HCT116 (cell line): ENCODE results near the gene SSBP1. TPM values are rescaled to one million over a fixed set of nuclear protein-coding genes. Genes with fewer than 3 reads are reported as not detected.

Experiments used
- ATAC-seq: fragments of 200-7000 bp; cut with Tn5 transposase; 2 replicates; pipeline ENCODE4 v1.9.1; 2020; ENCODE audit warnings: mild to moderate bottlenecking, moderate library complexity
- BruUV-seq: library from RNA; stranded (reverse); fragments of 400-500 nt; replicated peaks from 2 replicates; lab custom pipeline; 2021; lab: Mats Ljungman, UMichigan
- CTCF ChIA-PET: fragments of 300-600 bp; sonication (Branson Sonifier 250); formaldehyde crosslinking; loops from one replicate; lab custom pipeline; 2021; ENCODE audit warnings: antibody characterized with exemption; lab: Charles Lee
- POLR2A ChIA-PET: fragments of 300-600, 350-600 bp; sonication (Branson Sonifier 250); formaldehyde crosslinking; loops from one replicate; lab custom pipeline; 2021; ENCODE audit warnings: antibody characterized with exemption; lab: Charles Lee
- RAD21 ChIA-PET, 2 experiments: fragments of 300-600 bp; sonication (Branson Sonifier 250); formaldehyde crosslinking; loops; one replicate each; lab custom pipeline; 2023; ENCODE audit warnings: low total read pairs in 2 of 2; ENCODE audit not compliant: uncharacterized antibody in 2 of 2, unreplicated experiment in 2 of 2, low non-redundant PET in 1 of 2; lab: Charles Lee
- DNase-seq: peaks from one replicate; pipeline ENCODE4 v3.0.0-alpha.2; 2010; ENCODE audit warnings: low read depth, low spot score
- H2AFZ ChIP-seq: fragments of 200-600 bp; shearing (Covaris generic), sonication (generic); 2 replicates; pipeline ENCODE4 v1.6.1; 2017; ENCODE audit warnings: low read depth, mixed run types, mixed read lengths, antibody characterized with exemption, low read length; ENCODE audit not compliant: poor library complexity, severe bottlenecking
- H3K27ac ChIP-seq: 2 replicates; pipeline ENCODE4 v1.5.1; 2012; ENCODE audit warnings: low read depth, low read length
- H3K27me3 ChIP-seq: fragments of 200-600 bp; sonication (generic); 2 replicates; pipeline ENCODE4 v1.6.1; 2016; ENCODE audit warnings: mixed run types, low read length, mixed read lengths; ENCODE audit not compliant: insufficient read depth
- H3K36me3 ChIP-seq, 2 experiments: fragments of 200-500 bp in 1 of 2; fragments of 200-600 bp in 1 of 2; sonication (Bioruptor generic) in 1 of 2; sonication (generic) in 1 of 2; 2 replicates each; pipeline versions ENCODE4 v1.5.1 to v1.6.1; 2014 to 2016; ENCODE audit warnings: low read length in 2 of 2, inconsistent platforms in 1 of 2, mixed read lengths in 1 of 2, mixed run types in 1 of 2; ENCODE audit not compliant: insufficient read depth in 2 of 2, control insufficient read depth in 1 of 2
- H3K4me1 ChIP-seq, 2 experiments: fragments of 200-600 bp in 1 of 2; sonication (generic) in 1 of 2; 2 replicates each; pipeline versions ENCODE4 v1.5.1 to v1.6.1; 2012 to 2017; ENCODE audit warnings: low read length in 2 of 2, inconsistent platforms in 1 of 2, mild to moderate bottlenecking in 1 of 2, mixed read lengths in 1 of 2, mixed run types in 1 of 2, moderate library complexity in 1 of 2; ENCODE audit not compliant: insufficient read depth in 2 of 2, control insufficient read depth in 1 of 2
- H3K4me2 ChIP-seq: fragments of 200-600 bp; sonication (generic); 2 replicates; pipeline ENCODE4 v1.6.1; 2017; ENCODE audit warnings: mixed run types, low read length, mixed read lengths
- H3K4me3 ChIP-seq, 2 experiments: fragments of 200-600 bp in 1 of 2; sonication (generic) in 1 of 2; replicated peaks in 1 of 2; 2 replicates each; pipeline ENCODE4 v1.5.1; 2011 to 2016; ENCODE audit warnings: low read length in 2 of 2, control low read depth in 1 of 2, low read depth in 1 of 2, mild to moderate bottlenecking in 1 of 2, mixed read lengths in 1 of 2, mixed run types in 1 of 2
- H3K79me2 ChIP-seq: fragments of 200-600 bp; sonication (generic); 2 replicates; pipeline ENCODE4 v1.6.1; 2017; ENCODE audit warnings: mild to moderate bottlenecking, mixed run types, low read length, moderate library complexity, mixed read lengths; ENCODE audit not compliant: insufficient read depth
- H3K9ac ChIP-seq: fragments of 200-600 bp; sonication (generic); 2 replicates; pipeline ENCODE4 v1.6.1; 2016; ENCODE audit warnings: low read length, mixed read lengths
- H3K9me2 ChIP-seq: fragments of 200-600 bp; sonication (generic), shearing (Covaris generic); 2 replicates; pipeline ENCODE4 v1.6.1; 2017; ENCODE audit warnings: mixed run types, mild to moderate bottlenecking, moderate library complexity; ENCODE audit not compliant: insufficient read depth
- H3K9me3 ChIP-seq, 2 experiments: fragments of 200-500 bp in 1 of 2; fragments of 200-600 bp in 1 of 2; sonication (Bioruptor generic) in 1 of 2; sonication (generic) in 1 of 2; 2 replicates each; pipeline ENCODE4 v1.6.1; 2014 to 2017; ENCODE audit warnings: low read length in 2 of 2, mixed read lengths in 2 of 2, inconsistent platforms in 1 of 2, low read depth in 1 of 2, mild to moderate bottlenecking in 1 of 2, mixed run types in 1 of 2, moderate library complexity in 1 of 2; ENCODE audit not compliant: control insufficient read depth in 1 of 2, insufficient read depth in 1 of 2
- H4K20me1 ChIP-seq: fragments of 200-600 bp; sonication (generic), shearing (Covaris generic); 2 replicates; pipeline ENCODE4 v1.6.1; 2017; ENCODE audit warnings: mixed run types, mild to moderate bottlenecking, moderate library complexity; ENCODE audit not compliant: insufficient read depth
- CBX3 ChIP-seq: IDR thresholded peaks from 2 replicates; pipeline ENCODE4 v1.6.1; 2012; ENCODE audit warnings: low read depth
- CEBPB ChIP-seq: IDR thresholded peaks from 2 replicates; pipeline ENCODE4 v1.6.1; 2012; ENCODE audit warnings: low read depth
- EGR1 ChIP-seq: IDR thresholded peaks from 2 replicates; pipeline ENCODE4 v1.6.1; 2012; ENCODE audit warnings: low read depth
- EZH2 ChIP-seq: fragments of 200-600 bp; sonication (generic); IDR thresholded peaks from 2 replicates; pipeline ENCODE4 v1.6.1; 2017; ENCODE audit warnings: antibody characterized with exemption, mixed run types
- EZH2phosphoT487 ChIP-seq: fragments of 200-600 bp; IDR thresholded peaks from 2 replicates; pipeline ENCODE4 v1.6.1; 2018; ENCODE audit warnings: antibody characterized with exemption, borderline replicate concordance
- FOSL1 ChIP-seq: IDR thresholded peaks from 2 replicates; pipeline ENCODE4 v1.6.1; 2012; ENCODE audit warnings: low read depth
- JUND ChIP-seq: IDR thresholded peaks from 2 replicates; pipeline ENCODE4 v1.6.1; 2012
- POLR2A ChIP-seq: IDR thresholded peaks from 2 replicates; pipeline ENCODE4 v1.7.0; 2011; ENCODE audit warnings: borderline replicate concordance; ENCODE audit not compliant: insufficient read depth, insufficient read length; ENCODE audit errors: extremely low read depth
- RAD21 ChIP-seq: IDR thresholded peaks from 2 replicates; pipeline ENCODE4 v1.6.1; 2012; ENCODE audit warnings: low read depth, mild to moderate bottlenecking
- SIN3A ChIP-seq: IDR thresholded peaks from 2 replicates; pipeline ENCODE4 v1.6.1; 2012; ENCODE audit warnings: low read depth
- SP1 ChIP-seq: IDR thresholded peaks from 2 replicates; pipeline ENCODE4 v1.6.1; 2012; ENCODE audit warnings: low read depth
- SRF ChIP-seq: IDR thresholded peaks from 2 replicates; pipeline ENCODE4 v1.6.1; 2012; ENCODE audit warnings: low read depth
- TCF7L2 ChIP-seq: IDR thresholded peaks from 2 replicates; pipeline ENCODE4 v1.7.0; 2011; ENCODE audit warnings: borderline replicate concordance, inconsistent platforms; ENCODE audit not compliant: insufficient read depth, insufficient read length; ENCODE audit errors: extremely low read depth
- YY1 ChIP-seq: IDR thresholded peaks from 2 replicates; pipeline ENCODE4 v1.6.1; 2011; ENCODE audit warnings: low read length, low read depth, moderate library complexity, mild to moderate bottlenecking; ENCODE audit not compliant: insufficient replicate concordance; ENCODE audit errors: extremely low read depth
- ZFX ChIP-seq: fragments of 450-650 bp; IDR thresholded peaks from 2 replicates; pipeline ENCODE4 v1.6.1; 2017
- ZNF274 ChIP-seq: fragments of 200-500 bp; sonication (Bioruptor generic); IDR thresholded peaks from 2 replicates; pipeline ENCODE4 v1.6.1; 2014; ENCODE audit warnings: mild to moderate bottlenecking, low read depth, low read length, inconsistent platforms
- intact Hi-C: fragments of 100-400 bp; cut with micrococcal nuclease; formaldehyde crosslinking; loops from 2 replicates; pipeline ENCODE4 v1.10.0; 2022
- total RNA-seq: library from RNA; stranded (reverse); gene quantifications from one replicate; pipeline ENCODE4 v1.2.1, GENCODE V29; 2021; ENCODE audit not compliant: unreplicated experiment
- TF ChIP-seq, protein P1 (sequence below), 3 experiments: fragments of 200-600 bp in 1 of 3; sonication (generic) in 1 of 3; IDR thresholded peaks in 2 of 3; conservative IDR thresholded peaks in 1 of 3; 2 replicates each; pipeline ENCODE4 v1.5.1; 2012 to 2017; ENCODE audit warnings: low read depth in 2 of 3, low read length in 2 of 3, antibody characterized with exemption in 1 of 3, borderline replicate concordance in 1 of 3, control low read depth in 1 of 3, mild to moderate bottlenecking in 1 of 3, mixed read lengths in 1 of 3, mixed run types in 1 of 3, moderate library complexity in 1 of 3; ENCODE audit not compliant: insufficient read depth in 1 of 3
- TF ChIP-seq, protein P2 (sequence below): IDR thresholded peaks from 2 replicates; pipeline ENCODE4 v1.6.1; 2012

The SSBP1 gene
- total RNA-seq, 1 experiment from 2014 or later: 171 TPM

DNA sequence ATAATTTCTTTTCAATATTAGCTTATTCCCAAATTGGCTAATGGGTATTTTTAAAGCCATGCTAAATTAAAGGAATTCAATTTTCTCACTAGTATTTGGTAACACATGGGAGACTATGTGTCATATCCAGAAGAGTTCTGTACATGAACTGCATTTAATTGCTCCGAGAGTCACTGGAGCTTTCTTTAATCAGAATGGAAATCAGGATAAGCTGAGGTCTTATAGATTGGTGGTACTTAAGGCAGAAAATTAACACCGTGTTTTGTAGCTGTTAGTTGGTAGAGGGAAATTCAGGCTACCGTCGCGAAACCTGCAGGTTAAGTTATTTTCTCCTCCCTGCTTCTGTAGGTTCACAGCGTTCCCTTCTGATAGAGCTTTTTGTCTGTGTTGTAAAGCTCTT is 29.8 kb upstream of the SSBP1 start, which contains the start of gene WEE2 (continued):
- TF ChIP-seq, protein P1, sequence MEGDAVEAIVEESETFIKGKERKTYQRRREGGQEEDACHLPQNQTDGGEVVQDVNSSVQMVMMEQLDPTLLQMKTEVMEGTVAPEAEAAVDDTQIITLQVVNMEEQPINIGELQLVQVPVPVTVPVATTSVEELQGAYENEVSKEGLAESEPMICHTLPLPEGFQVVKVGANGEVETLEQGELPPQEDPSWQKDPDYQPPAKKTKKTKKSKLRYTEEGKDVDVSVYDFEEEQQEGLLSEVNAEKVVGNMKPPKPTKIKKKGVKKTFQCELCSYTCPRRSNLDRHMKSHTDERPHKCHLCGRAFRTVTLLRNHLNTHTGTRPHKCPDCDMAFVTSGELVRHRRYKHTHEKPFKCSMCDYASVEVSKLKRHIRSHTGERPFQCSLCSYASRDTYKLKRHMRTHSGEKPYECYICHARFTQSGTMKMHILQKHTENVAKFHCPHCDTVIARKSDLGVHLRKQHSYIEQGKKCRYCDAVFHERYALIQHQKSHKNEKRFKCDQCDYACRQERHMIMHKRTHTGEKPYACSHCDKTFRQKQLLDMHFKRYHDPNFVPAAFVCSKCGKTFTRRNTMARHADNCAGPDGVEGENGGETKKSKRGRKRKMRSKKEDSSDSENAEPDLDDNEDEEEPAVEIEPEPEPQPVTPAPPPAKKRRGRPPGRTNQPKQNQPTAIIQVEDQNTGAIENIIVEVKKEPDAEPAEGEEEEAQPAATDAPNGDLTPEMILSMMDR (IDR thresholded peaks at IDR 0.05 in 2 of 3, conservative IDR thresholded peaks at IDR 0.05 in 1 of 3; ENCODE audit: borderline replicate concordance in 1 of 3, insufficient read depth in 1 of 3, low read depth in 2 of 3, low read length in 2 of 3): no peak
- TF ChIP-seq CBX3 (no peak), ZFX (no peak), YY1 (no peak), EZH2 (no peak), FOSL1 (no peak), SIN3A (no peak), JUND (no peak), CEBPB (no peak)

GRCh38 chr7:141709318-141709717 is 28.8 kb upstream of the SSBP1 start:
- H2AFZ ChIP-seq: no peak overlapping the region
- intact Hi-C loops: no loop called here
- no peak overlapping the region for H3K9ac ChIP-seq
- no peak overlapping the region for H3K27ac ChIP-seq
- no peaks in the 10 kb centered on the region for H3K79me2 ChIP-seq
- DNase-seq: no peak
- no peaks in the 10 kb centered on the region for H3K9me2 ChIP-seq
- ATAC-seq: no peak
- peaks cover 9% of the 10 kb centered on the region; the same call in 1 of the 2 replicates for H3K27me3 ChIP-seq
- H3K4me3 ChIP-seq: no peak overlapping the region
- RAD21 ChIA-PET: no interaction called here
- TF ChIP-seq TCF7L2 (no peak), ZFX (no peak), CEBPB (no peak), POLR2A (no peak), SRF (no peak), JUND (no peak), SP1 (no peak), EGR1 (no peak), ZNF274 (no peak), CBX3 (no peak), YY1 (no peak), RAD21 (no peak), EZH2phosphoT487 (no peak)
- TF ChIP-seq, protein P2, sequence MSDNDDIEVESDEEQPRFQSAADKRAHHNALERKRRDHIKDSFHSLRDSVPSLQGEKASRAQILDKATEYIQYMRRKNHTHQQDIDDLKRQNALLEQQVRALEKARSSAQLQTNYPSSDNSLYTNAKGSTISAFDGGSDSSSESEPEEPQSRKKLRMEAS: no peak
- H3K36me3 ChIP-seq: no peaks in the 10 kb centered on the region
- H4K20me1 ChIP-seq: no peaks in the 10 kb centered on the region
- no peak overlapping the region for H3K4me2 ChIP-seq
- BruUV-seq: no TSS peak
- no peaks in the 10 kb centered on the region for H3K4me1 ChIP-seq
- no peaks in the 10 kb centered on the region for H3K9me3 ChIP-seq
- CTCF ChIA-PET: interaction anchor here (0.9 kb wide), 1 partner anchor 26 kb away, joined by 4 read pairs; no protein-coding TSS in a partner anchor
- POLR2A ChIA-PET: no interaction called here
